Activated CD8-positive, alpha-beta T cell treated with anti-CD3 and anti-CD28 coated beads, Interleukin-2, amount 10 ng/mL, durations not matched to agents 7 days and 5 days (primary cell): ENCODE results near the gene FLACC1. TPM values are rescaled to one million over a fixed set of nuclear protein-coding genes. Genes with fewer than 3 reads are reported as not detected.
A peak's percentile ranks its signal among the peaks of the same experiment; 100 is the strongest.
"Not testable (repeated sequence)": the region's sequence is repeated elsewhere in the genome, so short reads cannot be mapped to it uniquely, and the experiment has no call there.

Experiments
- ATAC-seq: fragments of 150-1000 bp; cut with Tn5 transposase; one replicate; pipeline ENCODE4 v1.10.0; 2021; ENCODE audit warnings: moderate library complexity
- CTCF ChIA-PET: fragments of 350-600 bp; sonication (Branson Sonifier 250); formaldehyde crosslinking; loops from one replicate; lab custom pipeline; 2021; ENCODE audit warnings: antibody characterized with exemption; lab: Charles Lee
- POLR2A ChIA-PET: fragments of 350-600 bp; sonication (Branson Sonifier 250); formaldehyde crosslinking; loops from one replicate; lab custom pipeline; 2021; ENCODE audit warnings: antibody characterized with exemption; lab: Charles Lee
- DNase-seq: peaks from one replicate; pipeline ENCODE4 v3.0.0-alpha.2; 2020
- H3K27ac Mint-ChIP-seq: one replicate; pipeline ENCODE4 v1.8.0; 2021; ENCODE audit warnings: mild to moderate bottlenecking, mixed read lengths
- H3K27me3 Mint-ChIP-seq: one replicate; pipeline ENCODE4 v1.8.0; 2021; ENCODE audit warnings: low read depth, mixed read lengths
- H3K36me3 Mint-ChIP-seq: one replicate; pipeline ENCODE4 v1.8.0; 2021; ENCODE audit warnings: low read depth, mixed read lengths
- H3K4me1 Mint-ChIP-seq: one replicate; pipeline ENCODE4 v1.8.0; 2021; ENCODE audit warnings: low read depth, mixed read lengths
- H3K4me3 Mint-ChIP-seq: one replicate; pipeline ENCODE4 v1.8.0; 2021; ENCODE audit warnings: mild to moderate bottlenecking, mixed read lengths
- H3K9me3 Mint-ChIP-seq: one replicate; pipeline ENCODE4 v1.8.0; 2022; ENCODE audit warnings: mixed read lengths; ENCODE audit not compliant: insufficient read depth
- total RNA-seq, 2 experiments: library from RNA; stranded (reverse); gene quantifications; one replicate each; pipeline ENCODE4 v1.2.3, GENCODE V29; 2021

The FLACC1 gene
- total RNA-seq, 2 experiments from 2014 or later: 2.8 to 3.0 TPM

- H3K4me1 Mint-ChIP-seq: peaks cover 73% of the 10 kb centered on the region
- H3K27me3 Mint-ChIP-seq: no peaks in the 10 kb centered on the region
- peaks cover 68% of the 10 kb centered on the region for H3K36me3 Mint-ChIP-seq
- no peak overlapping the region for H3K27ac Mint-ChIP-seq
- H3K9me3 Mint-ChIP-seq: peaks cover 14% of the 10 kb centered on the region
- POLR2A ChIA-PET: interaction anchor here (1.3 to 4.3 kb wide), 2 partner anchors 11 to 13 kb away, joined by 3 to 37 read pairs; partner anchors contain the start of gene CASP8
- ATAC-seq (no peak), DNase-seq (no peak)
- CTCF ChIA-PET: interaction anchor here (0.9 to 6.9 kb wide), 4 partner anchors 10 to 68 kb away, joined by 3 to 50 read pairs (median 4); partner anchors contain the start of genes CASP10 and CASP8
- H3K4me3 Mint-ChIP-seq: no peak overlapping the region
Measured at GRCh38 chr2:201250741-201251140, 106.4 kb downstream of the FLACC1 start.

GRCh38 chr2:201249889-201250288 lies 107.3 kb downstream of the FLACC1 start:
- H3K36me3 Mint-ChIP-seq: peaks cover 67% of the 10 kb centered on the region
- DNase-seq: no peak
- H3K4me1 Mint-ChIP-seq: peaks cover 66% of the 10 kb centered on the region
- H3K27me3 Mint-ChIP-seq: no peaks in the 10 kb centered on the region
- H3K9me3 Mint-ChIP-seq: peaks cover 14% of the 10 kb centered on the region
- CTCF ChIA-PET: no interaction called here
- no peak for ATAC-seq
- POLR2A ChIA-PET: interaction anchor here (4.3 kb wide), 1 partner anchor 12 kb away, joined by 37 read pairs; the partner anchor contains the start of gene CASP8
- peak overlapping the region; percentile 19 for H3K27ac Mint-ChIP-seq
- no peak overlapping the region for H3K4me3 Mint-ChIP-seq

GRCh38 chr2:201248288-201248844 lies 108.8 kb downstream of the FLACC1 start:
- DNase-seq (peak; percentile 19), ATAC-seq (no peak)
- ChIA-PET CTCF (interaction anchor here (1.0 kb wide), 1 partner anchor 116 kb away, joined by 3 read pairs; no protein-coding TSS in a partner anchor), POLR2A (interaction anchor here (0.7 to 1.0 kb wide), 3 partner anchors 14 to 19 kb away, joined by 3 to 4 read pairs (median 3); no protein-coding TSS in a partner anchor)
- peaks cover 52% of the 10 kb centered on the region for H3K4me1 Mint-ChIP-seq
- H3K27ac Mint-ChIP-seq: no peak overlapping the region
- peaks cover 67% of the 10 kb centered on the region for H3K36me3 Mint-ChIP-seq
- no peak overlapping the region for H3K4me3 Mint-ChIP-seq
- no peaks in the 10 kb centered on the region for H3K27me3 Mint-ChIP-seq
- peaks cover 14% of the 10 kb centered on the region for H3K9me3 Mint-ChIP-seq

GRCh38 chr2:201246280-201246679 lies 110.9 kb downstream of the FLACC1 start:
- Mint-ChIP-seq H3K36me3 (peaks cover 66% of the 10 kb centered on the region), H3K27me3 (no peaks in the 10 kb centered on the region), H3K9me3 (peaks cover 17% of the 10 kb centered on the region), H3K4me3 (no peak overlapping the region), H3K27ac (peak overlapping the region; percentile 65), H3K4me1 (peaks cover 35% of the 10 kb centered on the region)
- DNase-seq (peak; percentile 15), ATAC-seq (no peak)
- POLR2A ChIA-PET: interaction anchor here (1.0 kb wide), 1 partner anchor 14 kb away, joined by 6 read pairs; the partner anchor contains the start of gene CASP8
- CTCF ChIA-PET: interaction anchor here (1.0 to 1.7 kb wide), 3 partner anchors 11 to 117 kb away, joined by 3 to 4 read pairs (median 3); no protein-coding TSS in a partner anchor

- Mint-ChIP-seq H3K4me3 (no peak overlapping the region), H3K9me3 (peaks cover 9% of the 10 kb centered on the region), H3K27ac (no peak overlapping the region), H3K36me3 (peaks cover 66% of the 10 kb centered on the region), H3K27me3 (no peaks in the 10 kb centered on the region), H3K4me1 (peaks cover 26% of the 10 kb centered on the region)
- ChIA-PET POLR2A (interaction anchor here (1.0 kb wide), 1 partner anchor 20 kb away, joined by 3 read pairs; no protein-coding TSS in a partner anchor), CTCF (interaction anchor here (1.9 kb wide), 1 partner anchor 11 kb away, joined by 5 read pairs; no protein-coding TSS in a partner anchor)
- ATAC-seq (no peak), DNase-seq (peak; percentile 17)
Measured at GRCh38 chr2:201244829-201245228, 112.3 kb downstream of the FLACC1 start.

GRCh38 chr2:201242571-201243277 lies 114.4 kb downstream of the FLACC1 start:
- POLR2A ChIA-PET: interaction anchor here (0.5 to 2.5 kb wide), 3 partner anchors 16 to 124 kb away, joined by 3 to 12 read pairs (median 3); partner anchors contain the start of gene CASP8

GRCh38 chr2:201239167-201239935 lies 117.8 kb downstream of the FLACC1 start:
- Mint-ChIP-seq H3K4me1 (peaks cover 30% of the 10 kb centered on the region), H3K27ac (peak overlapping the region; percentile 69), H3K36me3 (peaks cover 70% of the 10 kb centered on the region)
- peak; percentile 12 for DNase-seq
- POLR2A ChIA-PET, H3K27me3 Mint-ChIP-seq, H3K4me3 Mint-ChIP-seq, CTCF ChIA-PET, H3K9me3 Mint-ChIP-seq, ATAC-seq: not testable (repeated sequence)

More at GRCh38 chr2:201242571-201243277, 114.4 kb downstream of the FLACC1 start:
- CTCF ChIA-PET: interaction anchor here (0.7 to 1.6 kb wide), 5 partner anchors 9 to 121 kb away, joined by 3 to 9 read pairs (median 5); partner anchors contain the start of gene CASP8
- H3K36me3 Mint-ChIP-seq: peaks cover 63% of the 10 kb centered on the region
- peak overlapping the region; percentile 52 for H3K27ac Mint-ChIP-seq
- no peak overlapping the region for H3K4me3 Mint-ChIP-seq
- peaks cover 20% of the 10 kb centered on the region for H3K4me1 Mint-ChIP-seq
- DNase-seq (no peak), ATAC-seq (no peak)
- H3K27me3 Mint-ChIP-seq: no peaks in the 10 kb centered on the region
- H3K9me3 Mint-ChIP-seq: peaks cover 4% of the 10 kb centered on the region

Other genes starting within 250 kb of the FLACC1 start
- 10 to 100 TPM; 90.4 to 95.0 TPM for gene CFLAR, start 241.2 kb downstream of the FLACC1 start, total RNA-seq
- 10 to 100 TPM; 40.7 to 42.8 TPM for gene CASP10, start 174.2 kb downstream of the FLACC1 start, total RNA-seq
- gene CASP8, start 96.8 kb downstream of the FLACC1 start, total RNA-seq: 10 to 100 TPM; 62.7 to 63.2 TPM
- gene TRAK2, start 94.1 kb upstream of the FLACC1 start, total RNA-seq: 10 to 100 TPM; 51.3 to 53.0 TPM
- 10 to 100 TPM; 26.8 to 30.3 TPM for gene STRADB, start 94.4 kb upstream of the FLACC1 start, total RNA-seq